NCI-H1417 treated with DMSO at 0.1 percent for 48 hours (cell line): Measurements from ENCODE around the gene ATXN7L1.

ENCODE experiments used
- DNase-seq: peaks from one replicate; lab custom pipeline; 2025; lab: John Stamatoyannopoulos, UW

The ATXN7L1 gene

GRCh38 chr7:105876091-105876963, at the start of gene ATXN7L1:
Gene ATXN7L1, minus strand, starts transcription at chr7:105876599. Its CDS starts 41 bp downstream, at chr7:105876558.
- DNase-seq: peak; percentile 77

- DNase-seq: no peak
These were observed 49.7 kb upstream of the ATXN7L1 start for GRCh38 chr7:105926131-105926530.

- no peak for DNase-seq
These were observed 48.5 kb upstream of the ATXN7L1 start for GRCh38 chr7:105924945-105925344.

GRCh38 chr7:105920766-105921165, 44.4 kb upstream of the ATXN7L1 start:
- no peak for DNase-seq

- DNase-seq: no peak
These were observed 41.3 kb upstream of the ATXN7L1 start for GRCh38 chr7:105917659-105918058.

- DNase-seq: no peak
These were observed 40.2 kb upstream of the ATXN7L1 start for GRCh38 chr7:105916603-105917002.

GRCh38 chr7:105913947-105914346, 37.5 kb upstream of the ATXN7L1 start:
- DNase-seq: no peak

- no peak for DNase-seq
These were observed 35.7 kb upstream of the ATXN7L1 start for GRCh38 chr7:105911961-105912575.

- DNase-seq: no peak
These were observed 33.8 kb upstream of the ATXN7L1 start for GRCh38 chr7:105910172-105910571.

- no peak for DNase-seq
These were observed 33.3 kb upstream of the ATXN7L1 start for GRCh38 chr7:105909742-105910141.

GRCh38 chr7:105907129-105907846, 30.9 kb upstream of the ATXN7L1 start:
- DNase-seq: no peak

- DNase-seq: no peak
These were observed 30.3 kb upstream of the ATXN7L1 start for GRCh38 chr7:105906695-105907094.

- no peak for DNase-seq
These were observed 29.6 kb upstream of the ATXN7L1 start for GRCh38 chr7:105905910-105906568.

- DNase-seq: no peak
These were observed 29.0 kb upstream of the ATXN7L1 start for GRCh38 chr7:105905209-105905909.

GRCh38 chr7:105904064-105904463, 27.7 kb upstream of the ATXN7L1 start:
- no peak for DNase-seq

- no peak for DNase-seq
These were observed 26.0 kb upstream of the ATXN7L1 start for GRCh38 chr7:105902325-105902911.

- DNase-seq: no peak
These were observed 21.6 kb upstream of the ATXN7L1 start for GRCh38 chr7:105897999-105898398.

- peak; percentile 90 for DNase-seq
These were observed 20.1 kb upstream of the ATXN7L1 start for GRCh38 chr7:105896407-105896911.

- DNase-seq: no peak
These were observed 17.7 kb upstream of the ATXN7L1 start for GRCh38 chr7:105894131-105894530.

- DNase-seq: no peak
These were observed 16.0 kb upstream of the ATXN7L1 start for GRCh38 chr7:105892387-105892786.
